ENCODE measurements around the gene SEC63. TPM values are rescaled to one million over a fixed set of nuclear protein-coding genes. Genes with fewer than 3 reads are reported as not detected.
"Not testable (repeated sequence)": the region's sequence is repeated elsewhere in the genome, so short reads cannot be mapped to it uniquely, and the experiment has no call there.

Gene SEC63
- total and polyA plus RNA-seq, 4 experiments from 2014 or later: 19.6 to 95.5 (median 68.7) TPM

DNA sequence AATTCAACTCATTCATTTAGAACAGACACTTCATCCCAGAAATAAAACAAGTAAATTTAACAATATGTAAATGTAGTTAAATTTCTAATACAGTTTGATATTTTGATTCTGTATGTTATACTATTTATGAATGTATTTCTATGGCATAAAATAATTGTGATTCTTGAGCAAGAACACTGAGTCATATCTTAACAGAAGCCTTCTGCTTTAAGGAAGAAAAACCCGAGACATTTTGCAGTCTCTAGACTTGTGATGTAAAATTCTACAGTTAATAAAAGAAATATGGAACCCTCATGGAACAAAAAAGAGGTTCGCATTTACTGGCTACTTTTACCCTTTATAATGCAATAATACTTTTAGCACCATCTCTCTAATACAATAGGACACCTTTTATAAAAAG, 86.0 kb downstream of the SEC63 start:
- intact Hi-C loops (cut with micrococcal nuclease): no loop called here

DNA sequence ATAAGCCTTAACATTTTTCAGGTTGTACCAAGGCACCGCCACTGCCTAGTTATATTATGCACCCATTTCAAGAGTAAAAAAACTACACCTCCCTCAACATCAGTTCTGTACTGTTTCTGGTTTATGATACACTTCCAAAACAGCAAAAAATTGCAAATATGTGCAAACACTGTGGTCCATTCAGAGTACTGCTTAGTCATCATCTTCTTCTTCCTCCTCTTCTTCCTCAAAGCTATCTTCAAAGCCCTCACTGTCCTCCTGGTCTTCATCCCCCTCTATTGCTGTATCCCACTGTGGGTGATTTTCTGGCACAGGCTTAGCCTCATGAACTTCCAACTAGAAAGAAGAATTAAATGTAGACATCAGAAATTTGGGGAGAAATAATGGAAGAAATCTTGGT, 86.5 kb downstream of the SEC63 start:
- H3K9me3 Mint-ChIP-seq; H3K27ac ChIP-seq (ENCODE audit: low read depth, low read length); H3K4me1 Mint-ChIP-seq; H3K4me1 ChIP-seq (ENCODE audit: insufficient read depth, low read length); H3K27me3 ChIP-seq (ENCODE audit: insufficient read depth, low read length); DNase-seq; POLR2A ChIA-PET (ENCODE audit: partially characterized antibody); H3K4me3 Mint-ChIP-seq; H3K27me3 Mint-ChIP-seq; H3K9me3 ChIP-seq (ENCODE audit: control insufficient read depth in 1 of 2, low read length in 2 of 2); H3K4me3 ChIP-seq (ENCODE audit: low read length in 2 of 2); intact Hi-C loops (cut with micrococcal nuclease): not testable (repeated sequence)
- H3K36me3 ChIP-seq (ENCODE audit: insufficient read depth, low read length): peaks cover 14% of the 10 kb centered on the region
- Mint-ChIP-seq H3K27ac (peak overlapping the region in 2 of 7 donors; percentile 43 to 53), H3K36me3 (peaks cover 22 to 53% of the 10 kb centered on the region in 2 donors)
- CTCF ChIA-PET (ENCODE audit: partially characterized antibody): interaction anchor here (0.8 to 6.5 kb wide), 4 partner anchors 22 to 197 kb away, joined by 3 to 95 read pairs (median 4); no protein-coding TSS in a partner anchor

More for the DNA sequence above, 86.0 kb downstream of the SEC63 start:
- H3K4me3 Mint-ChIP-seq: no peak overlapping the region
- peaks cover 17% of the 10 kb centered on the region for H3K36me3 ChIP-seq (ENCODE audit: insufficient read depth, low read length)
- H3K27me3 ChIP-seq (ENCODE audit: insufficient read depth, low read length): no peaks in the 10 kb centered on the region
- H3K4me3 ChIP-seq (ENCODE audit: low read length in 2 of 2): no peak overlapping the region
- H3K27me3 Mint-ChIP-seq: no peaks in the 10 kb centered on the region
- POLR2A ChIA-PET (ENCODE audit: partially characterized antibody): no interaction called here
- peaks cover 22 to 56% of the 10 kb centered on the region in 2 donors for H3K36me3 Mint-ChIP-seq
- H3K27ac Mint-ChIP-seq: no peak overlapping the region
- CTCF ChIA-PET (ENCODE audit: partially characterized antibody): interaction anchor here (6.5 kb wide), 1 partner anchor 23 kb away, joined by 95 read pairs; no protein-coding TSS in a partner anchor
- no peak for DNase-seq
- H3K4me1 ChIP-seq (ENCODE audit: insufficient read depth, low read length): peaks cover under 1% of the 10 kb centered on the region
- no peaks in the 10 kb centered on the region for H3K9me3 Mint-ChIP-seq
- peaks cover 0 to 2% (median under 1%) of the 10 kb centered on the region in 4 donors for H3K4me1 Mint-ChIP-seq
- H3K27ac ChIP-seq (ENCODE audit: low read depth, low read length): no peak overlapping the region
- H3K9me3 ChIP-seq (ENCODE audit: control insufficient read depth in 1 of 2, low read length in 2 of 2): no peaks in the 10 kb centered on the region

- Mint-ChIP-seq H3K4me1 (peaks cover 0 to 3% (median 2%) of the 10 kb centered on the region in 4 donors), H3K9me3 (no peaks in the 10 kb centered on the region), H3K36me3 (peaks cover 21 to 49% of the 10 kb centered on the region in 2 donors), H3K27ac (peak overlapping the region in 1 of 7 donors; percentile 25), H3K27me3 (no peaks in the 10 kb centered on the region), H3K4me3 (no peak overlapping the region)
- peaks cover 6% of the 10 kb centered on the region for H3K4me1 ChIP-seq (ENCODE audit: insufficient read depth, low read length)
- H3K27me3 ChIP-seq (ENCODE audit: insufficient read depth, low read length): no peaks in the 10 kb centered on the region
- H3K27ac ChIP-seq (ENCODE audit: low read depth, low read length): no peak overlapping the region
- H3K9me3 ChIP-seq (ENCODE audit: control insufficient read depth in 1 of 2, low read length in 2 of 2): no peaks in the 10 kb centered on the region
- intact Hi-C loops (cut with micrococcal nuclease): no loop called here
- no peak for DNase-seq
- peaks cover 14% of the 10 kb centered on the region for H3K36me3 ChIP-seq (ENCODE audit: insufficient read depth, low read length)
- POLR2A ChIA-PET (ENCODE audit: partially characterized antibody): no interaction called here
- H3K4me3 ChIP-seq (ENCODE audit: low read length in 2 of 2): no peak overlapping the region
- CTCF ChIA-PET (ENCODE audit: partially characterized antibody): interaction anchor here (0.6 to 6.5 kb wide), 5 partner anchors 22 to 198 kb away, joined by 3 to 95 read pairs (median 3); no protein-coding TSS in a partner anchor
Measured at GRCh38 chr6:107871016-107871415, 87.0 kb downstream of the SEC63 start.

DNA sequence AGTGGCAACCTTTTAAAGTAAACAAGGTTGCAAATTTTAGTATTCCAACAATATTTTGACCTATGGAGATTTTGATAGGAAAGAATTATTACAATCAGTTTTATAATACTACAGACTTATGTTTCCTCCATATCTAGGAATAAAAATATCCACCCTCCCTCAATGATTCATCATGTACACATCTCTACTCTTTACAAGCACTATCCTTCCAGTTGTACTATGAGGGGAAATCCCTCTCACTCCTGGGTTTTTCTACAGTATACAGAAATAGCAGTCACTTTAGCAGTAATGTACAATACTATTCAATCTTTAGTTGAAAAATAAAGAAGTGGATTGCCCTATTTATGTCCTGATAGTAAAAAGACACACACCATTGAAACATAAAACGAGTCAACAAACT, 87.6 kb downstream of the SEC63 start:
- ChIA-PET CTCF (ENCODE audit: partially characterized antibody) (interaction anchor here (1.0 to 6.5 kb wide), 3 partner anchors 21 to 196 kb away, joined by 3 to 95 read pairs (median 5); no protein-coding TSS in a partner anchor), POLR2A (ENCODE audit: partially characterized antibody) (no interaction called here)
- Mint-ChIP-seq H3K4me1 (peaks cover 0 to 3% (median 2%) of the 10 kb centered on the region in 4 donors), H3K4me3 (no peak overlapping the region), H3K27me3 (no peaks in the 10 kb centered on the region), H3K9me3 (no peaks in the 10 kb centered on the region), H3K36me3 (peaks cover 17 to 43% of the 10 kb centered on the region in 2 donors), H3K27ac (peak overlapping the region in 4 of 7 donors; percentile 15 to 62 (median 41))
- DNase-seq: no peak
- Histone ChIP-seq H3K27me3 (ENCODE audit: insufficient read depth, low read length) (no peaks in the 10 kb centered on the region), H3K4me3 (ENCODE audit: low read length in 2 of 2) (no peak overlapping the region), H3K27ac (ENCODE audit: low read depth, low read length) (no peak overlapping the region), H3K4me1 (ENCODE audit: insufficient read depth, low read length) (peaks cover 6% of the 10 kb centered on the region), H3K36me3 (ENCODE audit: insufficient read depth, low read length) (peaks cover 14% of the 10 kb centered on the region), H3K9me3 (ENCODE audit: control insufficient read depth in 1 of 2, low read length in 2 of 2) (no peaks in the 10 kb centered on the region)
- intact Hi-C loops (cut with micrococcal nuclease): no loop called here

- Histone ChIP-seq H3K4me1 (ENCODE audit: insufficient read depth, low read length) (peaks cover 6% of the 10 kb centered on the region), H3K9me3 (ENCODE audit: control insufficient read depth in 1 of 2, low read length in 2 of 2) (no peaks in the 10 kb centered on the region), H3K36me3 (ENCODE audit: insufficient read depth, low read length) (peaks cover 14% of the 10 kb centered on the region), H3K27ac (ENCODE audit: low read depth, low read length) (no peak overlapping the region), H3K4me3 (ENCODE audit: low read length in 2 of 2) (no peak overlapping the region), H3K27me3 (ENCODE audit: insufficient read depth, low read length) (no peaks in the 10 kb centered on the region)
- Mint-ChIP-seq H3K9me3 (no peaks in the 10 kb centered on the region), H3K4me3 (no peak overlapping the region), H3K4me1 (peaks cover 0 to 3% (median 2%) of the 10 kb centered on the region in 4 donors), H3K27ac (peak overlapping the region in 6 of 7 donors; percentile 15 to 73 (median 33)), H3K27me3 (no peaks in the 10 kb centered on the region), H3K36me3 (peaks cover 12 to 39% of the 10 kb centered on the region in 2 donors)
- intact Hi-C loops (cut with micrococcal nuclease): no loop called here
- ChIA-PET POLR2A (ENCODE audit: partially characterized antibody) (no interaction called here), CTCF (ENCODE audit: partially characterized antibody) (interaction anchor here (3.4 to 6.5 kb wide), 4 partner anchors 15 to 196 kb away, joined by 10 to 111 read pairs (median 86); no protein-coding TSS in a partner anchor)
- DNase-seq: no peak
Measured at GRCh38 chr6:107869871-107870270, 88.1 kb downstream of the SEC63 start.

GRCh38 chr6:107868867-107869611, 89.0 kb downstream of the SEC63 start:
- Histone ChIP-seq H3K4me1 (ENCODE audit: insufficient read depth, low read length) (peaks cover 6% of the 10 kb centered on the region), H3K27me3 (ENCODE audit: insufficient read depth, low read length) (no peaks in the 10 kb centered on the region), H3K36me3 (ENCODE audit: insufficient read depth, low read length) (peaks cover 14% of the 10 kb centered on the region), H3K9me3 (ENCODE audit: control insufficient read depth in 1 of 2, low read length in 2 of 2) (no peaks in the 10 kb centered on the region), H3K4me3 (ENCODE audit: low read length in 2 of 2) (no peak overlapping the region), H3K27ac (ENCODE audit: low read depth, low read length) (no peak overlapping the region)
- Mint-ChIP-seq H3K36me3 (peaks cover 11 to 34% of the 10 kb centered on the region in 2 donors), H3K27ac (peak overlapping the region in 4 of 7 donors; percentile 32 to 68 (median 52)), H3K27me3 (no peaks in the 10 kb centered on the region), H3K4me3 (no peak overlapping the region), H3K4me1 (peaks cover 0 to 3% (median 2%) of the 10 kb centered on the region in 4 donors), H3K9me3 (no peaks in the 10 kb centered on the region)
- CTCF ChIA-PET (ENCODE audit: partially characterized antibody): interaction anchor here (0.8 to 6.5 kb wide), 10 partner anchors 16 to 195 kb away, joined by 3 to 111 read pairs (median 5); no protein-coding TSS in a partner anchor
- POLR2A ChIA-PET (ENCODE audit: partially characterized antibody): interaction anchor here (0.8 kb wide), 1 partner anchor 21 kb away, joined by 4 read pairs; no protein-coding TSS in a partner anchor
- DNase-seq: no peak
- intact Hi-C loops (cut with micrococcal nuclease): no loop called here

GRCh38 chr6:107867302-107867615, 90.7 kb downstream of the SEC63 start:
- DNase-seq: no peak
- peak overlapping the region in 2 of 7 donors; percentile 42 to 75 for H3K27ac Mint-ChIP-seq
- no peak overlapping the region for H3K27ac ChIP-seq (ENCODE audit: low read depth, low read length)
- peaks cover 5 to 27% of the 10 kb centered on the region in 2 donors for H3K36me3 Mint-ChIP-seq
- no peak overlapping the region for H3K4me3 Mint-ChIP-seq
- intact Hi-C loops (cut with micrococcal nuclease): loop anchor here (1.0 kb wide), 2 partner anchors 137 to 192 kb away; no protein-coding TSS in a partner anchor
- CTCF ChIA-PET (ENCODE audit: partially characterized antibody): interaction anchor here (0.9 to 6.5 kb wide), 30 partner anchors 9 to 549 kb away, joined by 3 to 111 read pairs (median 5); partner anchors contain the start of gene SCML4
- H3K4me1 Mint-ChIP-seq: peaks cover 0 to 3% (median 2%) of the 10 kb centered on the region in 4 donors
- H3K36me3 ChIP-seq (ENCODE audit: insufficient read depth, low read length): peaks cover 14% of the 10 kb centered on the region
- POLR2A ChIA-PET (ENCODE audit: partially characterized antibody): interaction anchor here (1.7 to 2.8 kb wide), 2 partner anchors 19 to 137 kb away, joined by 5 to 6 read pairs; no protein-coding TSS in a partner anchor
- no peak overlapping the region for H3K4me3 ChIP-seq (ENCODE audit: low read length in 2 of 2)
- no peaks in the 10 kb centered on the region for H3K9me3 ChIP-seq (ENCODE audit: control insufficient read depth in 1 of 2, low read length in 2 of 2)
- H3K4me1 ChIP-seq (ENCODE audit: insufficient read depth, low read length): peaks cover 6% of the 10 kb centered on the region
- H3K9me3 Mint-ChIP-seq: no peaks in the 10 kb centered on the region
- peaks cover 0 to 2% of the 10 kb centered on the region in 2 donors for H3K27me3 Mint-ChIP-seq
- H3K27me3 ChIP-seq (ENCODE audit: insufficient read depth, low read length): no peaks in the 10 kb centered on the region
